GM18868 (cell line): ENCODE measurements around the gene UBE2G2.

ENCODE experiments used
- ATAC-seq: cut with Tn5 transposase; IDR thresholded peaks from one replicate; pipeline ENCODE4 v1.9.1; 2021; ENCODE audit warnings: mild to moderate bottlenecking, moderate library complexity; ENCODE audit not compliant: unreplicated experiment

The UBE2G2 gene

GRCh38 chr21:44732263-44732662 lies 69.4 kb downstream of the UBE2G2 start:
- no peak for ATAC-seq

- no peak for ATAC-seq
These were observed 70.6 kb downstream of the UBE2G2 start for GRCh38 chr21:44730951-44731579.

GRCh38 chr21:44730028-44730395 lies 71.6 kb downstream of the UBE2G2 start:
- ATAC-seq = no peak

GRCh38 chr21:44729336-44730027 lies 72.1 kb downstream of the UBE2G2 start:
- no peak for ATAC-seq

GRCh38 chr21:44728716-44729115 lies 72.9 kb downstream of the UBE2G2 start:
- no peak for ATAC-seq

GRCh38 chr21:44727757-44728156 lies 73.9 kb downstream of the UBE2G2 start:
- no peak for ATAC-seq

- ATAC-seq = no peak
These were observed 74.3 kb downstream of the UBE2G2 start for GRCh38 chr21:44727321-44727720.

GRCh38 chr21:44726826-44727225 lies 74.8 kb downstream of the UBE2G2 start:
- ATAC-seq = no peak

- ATAC-seq = no peak
These were observed 76.7 kb downstream of the UBE2G2 start for GRCh38 chr21:44724926-44725325.

GRCh38 chr21:44724196-44724595 lies 77.4 kb downstream of the UBE2G2 start:
- no peak for ATAC-seq

GRCh38 chr21:44723177-44724131 lies 78.2 kb downstream of the UBE2G2 start:
- no peak for ATAC-seq

- ATAC-seq = no peak
These were observed 78.9 kb downstream of the UBE2G2 start for GRCh38 chr21:44722731-44723130.

- no peak for ATAC-seq
These were observed 81.5 kb downstream of the UBE2G2 start for GRCh38 chr21:44720170-44720569.
